ENCODE results near the gene IMMP2L.

GRCh38 chr7:111159426-111159825 is 402.9 kb downstream of the IMMP2L start:
- TF ChIP-seq POLR2A (IDR thresholded peaks at IDR 0.05; ENCODE audit: control extremely low read depth in 1 of 2, low read depth in 2 of 2, low read length in 2 of 2) = no peak
- no peak for TF ChIP-seq CREB1 (IDR thresholded peaks at IDR 0.05)
- no peak for TF ChIP-seq BCL11A (IDR thresholded peaks at IDR 0.05; ENCODE audit: low read depth in 2 of 2, low read length in 2 of 2)
- no peak for TF ChIP-seq CTCF (IDR thresholded peaks at IDR 0.05; ENCODE audit: control extremely low read depth in 1 of 3, insufficient read depth in 1 of 3, low read depth in 1 of 3, low read length in 3 of 3)
- TF ChIP-seq EZH2 (IDR thresholded peaks at IDR 0.05; ENCODE audit: low read depth, low read length, severe bottlenecking) = no peak
- TF ChIP-seq, protein P1, sequence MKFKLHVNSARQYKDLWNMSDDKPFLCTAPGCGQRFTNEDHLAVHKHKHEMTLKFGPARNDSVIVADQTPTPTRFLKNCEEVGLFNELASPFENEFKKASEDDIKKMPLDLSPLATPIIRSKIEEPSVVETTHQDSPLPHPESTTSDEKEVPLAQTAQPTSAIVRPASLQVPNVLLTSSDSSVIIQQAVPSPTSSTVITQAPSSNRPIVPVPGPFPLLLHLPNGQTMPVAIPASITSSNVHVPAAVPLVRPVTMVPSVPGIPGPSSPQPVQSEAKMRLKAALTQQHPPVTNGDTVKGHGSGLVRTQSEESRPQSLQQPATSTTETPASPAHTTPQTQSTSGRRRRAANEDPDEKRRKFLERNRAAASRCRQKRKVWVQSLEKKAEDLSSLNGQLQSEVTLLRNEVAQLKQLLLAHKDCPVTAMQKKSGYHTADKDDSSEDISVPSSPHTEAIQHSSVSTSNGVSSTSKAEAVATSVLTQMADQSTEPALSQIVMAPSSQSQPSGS (IDR thresholded peaks at IDR 0.05; ENCODE audit: low read length) = no peak
- no peak for TF ChIP-seq YY1 (IDR thresholded peaks at IDR 0.05; ENCODE audit: low read depth, low read length)
- TF ChIP-seq TBP (IDR thresholded peaks at IDR 0.05; ENCODE audit: low read depth, low read length) = no peak
- no peak for TF ChIP-seq TAF1 (IDR thresholded peaks at IDR 0.05; ENCODE audit: low read depth, low read length)
- TF ChIP-seq CHD2 (IDR thresholded peaks at IDR 0.05; ENCODE audit: low read length) = no peak
- TF ChIP-seq ZNF274 (IDR thresholded peaks at IDR 0.05; ENCODE audit: borderline replicate concordance, extremely low read depth, low read length) = no peak
- TF ChIP-seq BRCA1 (IDR thresholded peaks at IDR 0.05; ENCODE audit: low read depth, low read length) = no peak

Data from H1 (cell line).